Astrocyte (in vitro differentiated cells and primary cell): ENCODE measurements around the gene CCDC78. TPM values are rescaled to one million over a fixed set of nuclear protein-coding genes. Genes with fewer than 3 reads are reported as not detected.
"Not testable (repeated sequence)": the region's sequence is repeated elsewhere in the genome, so short reads cannot be mapped to it uniquely, and the experiment has no call there.

ENCODE experiments used
- DNase-seq: peaks from one replicate; pipeline ENCODE4 v3.0.0-alpha.2; 2010; ENCODE audit warnings: low read depth
- FAIRE-seq: peaks from 2 replicates; lab custom pipeline; 2011; peaks lifted over from hg19 to GRCh38; lab: Jason Lieb, UNC
- H2AFZ ChIP-seq: 2 replicates; pipeline ENCODE4 v1.6.0; 2012; ENCODE audit warnings: low read depth, low read length, inconsistent platforms
- H3K27ac ChIP-seq: 2 replicates; pipeline ENCODE4 v1.5.1; 2011; ENCODE audit warnings: low read depth, low read length, inconsistent platforms
- H3K27me3 ChIP-seq: 2 replicates; pipeline ENCODE4 v1.6.0; 2011; ENCODE audit warnings: low read length, inconsistent platforms; ENCODE audit not compliant: insufficient read depth
- H3K36me3 ChIP-seq: 2 replicates; pipeline ENCODE4 v1.5.1; 2011; ENCODE audit warnings: low read length, inconsistent platforms; ENCODE audit not compliant: insufficient read depth
- H3K4me1 ChIP-seq: 2 replicates; pipeline ENCODE4 v1.5.1; 2011; ENCODE audit warnings: low read length, inconsistent platforms; ENCODE audit not compliant: insufficient read depth
- H3K4me2 ChIP-seq: 2 replicates; pipeline ENCODE4 v1.6.0; 2012; ENCODE audit warnings: low read length, inconsistent platforms
- H3K4me3 ChIP-seq: 2 replicates; pipeline ENCODE4 v1.5.1; 2011; ENCODE audit warnings: low read depth, mild to moderate bottlenecking, low read length, inconsistent platforms; ENCODE audit not compliant: insufficient read depth
- H3K79me2 ChIP-seq: 2 replicates; pipeline ENCODE4 v1.6.0; 2012; ENCODE audit warnings: mild to moderate bottlenecking, low read length, inconsistent platforms; ENCODE audit not compliant: insufficient read depth
- H3K9ac ChIP-seq: 2 replicates; pipeline ENCODE4 v1.6.0; 2012; ENCODE audit warnings: mild to moderate bottlenecking, low read length, inconsistent platforms
- H3K9me3 ChIP-seq: 2 replicates; pipeline ENCODE4 v1.5.1; 2012; ENCODE audit warnings: low read depth, mild to moderate bottlenecking, low read length, inconsistent platforms; ENCODE audit not compliant: insufficient read depth
- H4K20me1 ChIP-seq: 2 replicates; pipeline ENCODE4 v1.6.0; 2012; ENCODE audit warnings: low read length, inconsistent platforms; ENCODE audit not compliant: insufficient read depth
- H3K27ac Mint-ChIP-seq: one replicate; pipeline ENCODE4 v1.8.0; 2021; ENCODE audit warnings: mild to moderate bottlenecking, mixed read lengths; ENCODE audit not compliant: unreplicated experiment
- H3K27me3 Mint-ChIP-seq: one replicate; pipeline ENCODE4 v1.8.0; 2021; ENCODE audit warnings: low read depth, mixed read lengths; ENCODE audit not compliant: unreplicated experiment
- H3K36me3 Mint-ChIP-seq: one replicate; pipeline ENCODE4 v1.8.0; 2021; ENCODE audit warnings: low read depth, mixed read lengths; ENCODE audit not compliant: unreplicated experiment
- H3K4me1 Mint-ChIP-seq: one replicate; pipeline ENCODE4 v1.8.0; 2021; ENCODE audit warnings: low read depth, mixed read lengths; ENCODE audit not compliant: unreplicated experiment
- H3K4me3 Mint-ChIP-seq: one replicate; pipeline ENCODE4 v1.8.0; 2021; ENCODE audit warnings: mild to moderate bottlenecking, moderate library complexity, mixed read lengths; ENCODE audit not compliant: unreplicated experiment
- H3K9me3 Mint-ChIP-seq: one replicate; pipeline ENCODE4 v1.8.0; 2021; ENCODE audit warnings: mild to moderate bottlenecking, mixed read lengths; ENCODE audit not compliant: unreplicated experiment
- CTCF ChIP-seq: IDR thresholded peaks from 2 replicates; pipeline ENCODE4 v1.5.1; 2011; ENCODE audit warnings: low read depth, mild to moderate bottlenecking, inconsistent platforms, low read length, moderate library complexity; ENCODE audit not compliant: insufficient read depth
- EZH2 ChIP-seq: IDR thresholded peaks from 2 replicates; pipeline ENCODE4 v1.6.1; 2012; ENCODE audit warnings: mild to moderate bottlenecking, low read length, inconsistent platforms; ENCODE audit not compliant: insufficient read depth
- total RNA-seq: library from RNA; stranded (reverse); gene quantifications from 2 replicates; pipeline ENCODE4 v1.2.1, GENCODE V29; 2021

Gene CCDC78
- total RNA-seq, 1 donor from 2014 or later = 4.7 TPM

DNA sequence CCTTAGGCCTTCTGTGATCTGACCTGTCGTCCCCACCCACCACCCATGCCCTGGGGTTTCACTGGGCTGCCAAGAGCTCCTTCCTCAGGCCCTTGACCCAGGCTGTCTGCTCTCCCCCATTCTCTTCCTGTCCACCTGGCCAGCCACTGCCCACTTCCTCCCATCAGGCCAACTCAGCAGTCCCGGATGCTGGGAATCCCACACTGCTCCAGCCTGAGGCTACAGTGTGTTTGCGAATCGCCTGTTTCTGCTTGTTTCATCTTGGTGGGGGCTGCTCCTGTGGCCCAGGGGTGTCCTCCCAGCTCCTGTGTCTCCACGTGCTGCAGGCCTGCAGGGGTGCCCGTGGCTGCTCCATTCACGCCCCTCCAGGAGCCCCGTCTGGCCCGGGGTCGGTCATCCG lies 12.2 kb downstream of the CCDC78 start:
- DNase-seq (no peak), FAIRE-seq (no peak)
- Mint-ChIP-seq H3K27ac (peak overlapping the region; percentile 58), H3K4me3 (peak overlapping the region; percentile 60), H3K4me1 (peaks cover 8% of the 10 kb centered on the region), H3K36me3 (no peaks in the 10 kb centered on the region), H3K9me3 (no peaks in the 10 kb centered on the region), H3K27me3 (no peaks in the 10 kb centered on the region)
- Histone ChIP-seq H3K79me2 (peaks cover 7% of the 10 kb centered on the region), H2AFZ (no peak overlapping the region), H3K9ac (no peak overlapping the region), H3K27me3 (no peaks in the 10 kb centered on the region), H3K27ac (no peak overlapping the region), H4K20me1 (peaks cover 34% of the 10 kb centered on the region), H3K4me3 (no peak overlapping the region), H3K36me3 (no peaks in the 10 kb centered on the region), H3K9me3 (no peaks in the 10 kb centered on the region), H3K4me1 (peaks cover 36% of the 10 kb centered on the region), H3K4me2 (no peak overlapping the region)
- no peak for TF ChIP-seq CTCF
- TF ChIP-seq EZH2 = no peak

DNA sequence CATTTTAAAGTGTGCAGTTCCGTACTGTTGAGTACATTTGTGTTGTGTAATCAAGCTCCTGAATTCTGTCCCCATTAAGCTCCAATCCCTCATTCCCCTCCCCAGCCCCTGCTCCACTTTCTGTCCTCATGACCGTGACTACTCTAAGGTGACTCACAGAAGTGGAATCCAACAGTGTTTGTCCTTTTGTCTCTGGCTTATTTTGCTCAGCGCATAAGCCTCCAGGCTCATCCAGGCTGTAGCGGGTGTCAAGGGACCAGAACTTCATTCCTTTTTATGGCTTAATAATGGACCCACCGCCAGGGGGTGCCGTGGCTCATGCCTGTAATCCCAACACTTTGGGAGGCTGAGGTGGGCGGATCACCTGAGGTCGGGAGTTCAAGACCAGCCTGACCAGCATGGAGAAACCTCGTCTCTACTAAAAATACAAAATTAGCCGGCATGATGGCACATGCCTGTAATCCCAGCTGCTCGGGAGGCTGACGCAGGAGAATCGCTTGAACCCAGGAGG lies 13.4 kb downstream of the CCDC78 start:
- DNase-seq = peak; percentile 85
- H3K36me3 ChIP-seq, H3K9ac ChIP-seq, H3K9me3 ChIP-seq, H3K36me3 Mint-ChIP-seq, H3K79me2 ChIP-seq, H3K4me1 Mint-ChIP-seq, H3K9me3 Mint-ChIP-seq, H3K4me2 ChIP-seq, H3K4me3 ChIP-seq, H3K27me3 ChIP-seq, H2AFZ ChIP-seq: not testable (repeated sequence)
- Histone ChIP-seq H3K4me1 (peaks cover 36% of the 10 kb centered on the region), H4K20me1 (peaks cover 24% of the 10 kb centered on the region), H3K27ac (peak overlapping the region; percentile 59)
- Mint-ChIP-seq H3K27ac (peak overlapping the region; percentile 56), H3K4me3 (peak overlapping the region; percentile 74), H3K27me3 (peaks cover 10% of the 10 kb centered on the region)
- peak; percentile 90 for FAIRE-seq
- TF ChIP-seq CTCF = peak; percentile 48

DNA sequence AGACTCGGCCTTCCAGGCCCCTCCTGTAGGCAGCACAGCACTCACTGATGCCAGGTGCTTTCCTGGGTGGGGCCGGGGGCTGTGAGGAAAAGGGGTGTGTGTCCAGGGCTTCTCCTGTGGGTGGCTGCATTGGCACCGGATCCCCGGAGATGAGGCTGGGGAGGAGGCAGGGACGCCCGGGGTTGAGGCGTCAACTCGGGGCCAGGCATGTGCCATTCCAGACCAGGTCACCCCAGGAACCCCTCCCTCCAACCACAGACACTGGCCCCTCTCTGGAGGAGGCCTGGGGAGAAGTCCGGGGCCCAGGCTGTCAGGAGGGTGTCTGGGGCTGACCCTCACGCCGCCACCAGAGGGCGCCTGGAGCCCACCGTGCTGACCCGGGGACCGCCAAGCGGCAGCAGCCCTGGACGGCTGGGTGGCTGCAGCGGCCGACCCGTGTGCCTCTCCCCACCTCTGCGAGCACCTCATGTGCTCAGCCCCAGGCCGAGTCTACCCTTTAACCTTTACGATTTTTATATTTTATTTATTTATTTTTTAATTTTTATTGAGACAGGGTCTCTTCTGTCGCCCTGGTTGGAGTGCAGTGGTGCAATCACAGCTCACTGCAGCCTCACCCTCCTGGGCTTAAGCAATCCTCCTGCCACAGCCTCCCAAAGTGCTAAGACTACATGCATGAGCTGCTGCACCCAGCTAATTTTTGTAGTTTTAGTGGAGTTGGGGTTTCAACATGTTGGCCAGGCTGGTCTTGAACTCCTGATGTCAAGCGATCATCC lies 14.5 kb downstream of the CCDC78 start:
- Histone ChIP-seq H3K27ac (no peak overlapping the region), H3K4me1 (peaks cover 35% of the 10 kb centered on the region), H3K9ac (no peak overlapping the region), H3K9me3 (no peaks in the 10 kb centered on the region), H3K4me2 (no peak overlapping the region), H3K79me2 (peaks cover 5% of the 10 kb centered on the region), H3K27me3 (peaks cover 13% of the 10 kb centered on the region), H4K20me1 (peaks cover 14% of the 10 kb centered on the region), H2AFZ (no peak overlapping the region), H3K4me3 (no peak overlapping the region), H3K36me3 (no peaks in the 10 kb centered on the region)
- FAIRE-seq = no peak
- Mint-ChIP-seq H3K27ac (no peak overlapping the region), H3K9me3 (peaks cover 3% of the 10 kb centered on the region), H3K36me3 (no peaks in the 10 kb centered on the region), H3K27me3 (peaks cover 18% of the 10 kb centered on the region), H3K4me3 (no peak overlapping the region), H3K4me1 (peaks cover 8% of the 10 kb centered on the region)
- TF ChIP-seq EZH2 (no peak), CTCF (peak; percentile 58)
- no peak for DNase-seq
